HepG2 (cell line): ENCODE measurements around the gene MC2R. TPM values are rescaled to one million over a fixed set of nuclear protein-coding genes. Genes with fewer than 3 reads are reported as not detected.
A peak's percentile ranks its signal among the peaks of the same experiment; 100 is the strongest.

Experiments
- ATAC-seq: fragments of 200-7000 bp; cut with Tn5 transposase; 3 replicates; pipeline ENCODE4 v1.9.1; 2020; ENCODE audit warnings: mild to moderate bottlenecking, moderate library complexity
- BruUV-seq: library from RNA; stranded (reverse); fragments of 400-500 nt; replicated peaks from 2 replicates; lab custom pipeline; 2021; lab: Mats Ljungman, UMichigan
- CTCF ChIA-PET: fragments of 300-600 bp; formaldehyde crosslinking; extraction: SDS; loops from one replicate; lab custom pipeline; 2021; ENCODE audit warnings: low total read pairs, inconsistent platforms, low intra/inter-chr PET ratio; lab: Yijun Ruan, JAX
- POLR2A ChIA-PET: fragments of 350-600 bp; sonication (Branson Sonifier 250); formaldehyde crosslinking; loops from one replicate; lab custom pipeline; 2020; ENCODE audit warnings: antibody characterized with exemption, inconsistent platforms; lab: Yijun Ruan, JAX
- DNase-seq: peaks from one replicate; pipeline ENCODE4 v3.0.0-alpha.2; 2015; ENCODE audit warnings: low spot score
- FAIRE-seq: peaks from 3 replicates; lab custom pipeline; 2011; peaks lifted over from hg19 to GRCh38; lab: Jason Lieb, UNC
- H2AFZ ChIP-seq: one replicate; pipeline ENCODE4 v1.6.1; 2011; ENCODE audit warnings: low read length, inconsistent platforms
- H3K27ac ChIP-seq: fragments of 300-600 bp; 3 replicates; pipeline ENCODE4 v1.8.0; 2011; ENCODE audit warnings: mixed run types, mild to moderate bottlenecking, mixed read lengths, low read length, inconsistent platforms; ENCODE audit not compliant: insufficient read depth; ENCODE audit errors: extremely low read length
- H3K27me3 ChIP-seq, 2 experiments: fragments of 200-600 bp in 1 of 2; 2 replicates in 1 of 2; 3 replicates in 1 of 2; pipeline versions ENCODE4 v1.6.0 to v1.8.0; 2011; ENCODE audit warnings: low read length in 2 of 2, mild to moderate bottlenecking in 2 of 2, moderate library complexity in 2 of 2, inconsistent platforms in 1 of 2; ENCODE audit not compliant: insufficient read depth in 2 of 2, control insufficient read depth in 1 of 2
- H3K36me3 ChIP-seq, 2 experiments: fragments of 200-600 bp in 1 of 2; replicated peaks in 1 of 2; 2 replicates in 1 of 2; 3 replicates in 1 of 2; pipeline versions ENCODE4 v1.5.1 to v1.8.0; 2011; ENCODE audit warnings: low read length in 2 of 2, inconsistent platforms in 1 of 2; ENCODE audit not compliant: insufficient read depth in 2 of 2, control insufficient read depth in 1 of 2
- H3K4me1 ChIP-seq: 2 replicates; pipeline ENCODE4 v1.5.1; 2012; ENCODE audit warnings: low read length, inconsistent platforms; ENCODE audit not compliant: insufficient read depth
- H3K4me2 ChIP-seq: 2 replicates; pipeline ENCODE4 v1.6.0; 2011; ENCODE audit warnings: low read depth, low read length, inconsistent platforms
- H3K4me3 ChIP-seq, 3 experiments: fragments of 200-600 bp in 1 of 3; sonication (generic), shearing (Covaris generic) in 1 of 3; replicated peaks in 1 of 3; 2 replicates each; pipeline ENCODE4 v1.5.1; 2011 to 2016; ENCODE audit warnings: low read length in 3 of 3, inconsistent platforms in 2 of 3, low read depth in 2 of 3, mild to moderate bottlenecking in 2 of 3, control low read depth in 1 of 3, mixed read lengths in 1 of 3; ENCODE audit not compliant: insufficient read depth in 1 of 3
- H3K79me2 ChIP-seq: one replicate; pipeline ENCODE4 v1.6.1; 2011; ENCODE audit warnings: low read length, inconsistent platforms; ENCODE audit not compliant: insufficient read depth
- H3K9ac ChIP-seq: 2 replicates; pipeline ENCODE4 v1.6.0; 2011; ENCODE audit warnings: mild to moderate bottlenecking, low read depth, low read length, inconsistent platforms; ENCODE audit not compliant: insufficient read depth
- H3K9me3 ChIP-seq: 2 replicates; pipeline ENCODE4 v1.5.1; 2012; ENCODE audit warnings: mild to moderate bottlenecking, low read length
- H4K20me1 ChIP-seq: 2 replicates; pipeline ENCODE4 v1.6.0; 2011; ENCODE audit warnings: inconsistent platforms, mild to moderate bottlenecking, low read length, moderate library complexity; ENCODE audit not compliant: insufficient read depth
- AKNA ChIP-seq: sonication (generic); formaldehyde crosslinking; IDR thresholded peaks from 2 replicates; pipeline ENCODE4 v1.4.0; 2020; ENCODE audit warnings: missing genetic modification reagents, borderline replicate concordance
- ATAD3A ChIP-seq: sonication (generic); formaldehyde crosslinking; IDR thresholded peaks from 2 replicates; pipeline ENCODE4 v1.4.0; 2020; ENCODE audit warnings: missing genetic modification reagents
- ATF1 ChIP-seq: IDR thresholded peaks from 2 replicates; pipeline ENCODE4 v1.6.1; 2016; ENCODE audit warnings: mild to moderate bottlenecking, control low read depth
- FOXO4 ChIP-seq: sonication (generic); formaldehyde crosslinking; conservative IDR thresholded peaks from 2 replicates; pipeline ENCODE4 v1.8.1; 2023; ENCODE audit warnings: missing genetic modification reagents
- KDM5A ChIP-seq: fragments of 200-600 bp; sonication (generic); IDR thresholded peaks from 2 replicates; pipeline ENCODE4 v1.7.0; 2018; ENCODE audit warnings: antibody characterized with exemption, mild to moderate bottlenecking, low read length, borderline replicate concordance
- MIXL1 ChIP-seq: IDR thresholded peaks from 2 replicates; pipeline ENCODE4 v1.6.1; 2016
- NFE2L2 ChIP-seq: fragments of 150-350 bp; IDR thresholded peaks from 2 replicates; pipeline ENCODE4 v1.6.1; 2014; ENCODE audit warnings: low read length
- PHF5A ChIP-seq: IDR thresholded peaks from one replicate; pipeline ENCODE4 v1.6.1; 2018; ENCODE audit warnings: low read depth, missing genetic modification reagents; ENCODE audit not compliant: unreplicated experiment
- SRF ChIP-seq: IDR thresholded peaks from 2 replicates; pipeline ENCODE4 v1.6.1; 2011; ENCODE audit warnings: mild to moderate bottlenecking, low read depth, low read length, moderate library complexity
- YEATS4 ChIP-seq: sonication (generic); formaldehyde crosslinking; IDR thresholded peaks from 2 replicates; pipeline ENCODE4 v1.4.0; 2020; ENCODE audit warnings: missing genetic modification reagents, borderline replicate concordance
- ZNF142 ChIP-seq: sonication (generic); formaldehyde crosslinking; IDR thresholded peaks from 2 replicates; pipeline ENCODE4 v1.4.0; 2020; ENCODE audit warnings: missing genetic modification reagents
- ZNF629 ChIP-seq: sonication (generic); formaldehyde crosslinking; conservative IDR thresholded peaks from 2 replicates; pipeline ENCODE4 v1.5.0; 2020; ENCODE audit warnings: missing genetic modification reagents
- ZNF782 ChIP-seq: sonication (generic); formaldehyde crosslinking; IDR thresholded peaks from 2 replicates; pipeline ENCODE4 v1.4.0; 2020; ENCODE audit warnings: missing genetic modification reagents, mild to moderate bottlenecking, borderline replicate concordance
- WGBS: methylation state at CpG from one replicate; pipeline ENCODE4 v1.1.6; 2017; ENCODE audit warnings: low lambda C conversion rate; 5-methylcytosine and 5-hydroxymethylcytosine counted together
- in situ Hi-C: cut with HindIII; loops from 2 replicates; pipeline ENCODE4 v1.10.0; 2017; ENCODE audit warnings: low pct_unique_long_range_greater_than_20kb; ENCODE audit not compliant: extremely low pct_ligation_motif_present
- intact Hi-C: fragments of 100-400 bp; cut with micrococcal nuclease; formaldehyde crosslinking; loops from one replicate; pipeline ENCODE4 v1.10.0; 2022; ENCODE audit not compliant: unreplicated experiment
- polyA plus RNA-seq, 8 experiments: library from polyadenylated mRNA; depleted of rRNA in 3 of 8; stranded (reverse) in 7 of 8; unstranded in 1 of 8; fragments of >200 nt; fragmentation: Illumina TruSeq in 4 of 8; extraction: Trizol in 4 of 8; gene quantifications; 2 replicates each; pipeline versions ENCODE4 v1.2.1 to v1.2.3, GENCODE V29; 2011 to 2016; ENCODE audit warnings: low read depth in 4 of 8, missing spikeins in 1 of 8, mixed read lengths in 1 of 8; ENCODE audit not compliant: insufficient read depth in 1 of 8
- total RNA-seq, 5 experiments: library from RNA; depleted of rRNA; stranded (reverse); fragments of >200 nt; fragmentation: Illumina TruSeq; extraction: Trizol; gene quantifications; 2 replicates each; pipeline ENCODE4 v1.2.3, GENCODE V29; 2016; ENCODE audit warnings: low read depth in 1 of 5

MC2R gene
- total and polyA plus RNA-seq, 2 of the 13 experiments (the other 11 are each of a cell fraction or from before 2014, with no cell fraction given), result not detected

DNA sequence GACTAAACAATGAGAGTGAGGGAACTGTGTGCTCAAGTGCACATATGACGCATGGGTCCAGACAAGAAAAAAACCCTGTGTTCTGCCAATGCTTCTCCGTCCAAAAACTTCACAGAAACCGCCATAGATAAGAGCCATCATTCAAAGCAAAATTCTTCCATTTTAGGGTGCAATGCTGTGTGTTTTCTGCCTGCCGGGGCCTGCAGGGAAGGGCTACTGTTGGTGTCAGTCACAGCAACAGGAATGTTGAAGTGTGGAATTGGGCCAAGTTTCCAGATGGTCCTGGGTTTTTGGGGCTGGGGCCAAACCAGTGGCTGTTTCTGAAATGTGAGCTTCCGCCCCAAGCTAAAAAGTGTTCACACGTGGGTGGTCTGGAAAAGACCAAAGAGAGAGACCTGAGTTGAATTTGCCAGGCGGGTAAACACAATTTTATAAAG lies 677 bp upstream of the MC2R start:
- no peak overlapping the region for H3K27ac ChIP-seq
- CTCF ChIA-PET, result no interaction called here
- H3K4me1 ChIP-seq, result peaks cover 8% of the 10 kb centered on the region
- H3K27me3 ChIP-seq, result peaks cover 5 to 52% of the 10 kb centered on the region in 2 experiments; a peak in 3 of 5 replicates
- H3K79me2 ChIP-seq, result no peaks in the 10 kb centered on the region
- POLR2A ChIA-PET, result no interaction called here
- no peaks in the 10 kb centered on the region for H4K20me1 ChIP-seq
- in situ Hi-C loops, result no loop called here
- H3K4me2 ChIP-seq, result no peak overlapping the region
- no peak overlapping the region for H2AFZ ChIP-seq
- no peak for ATAC-seq
- H3K9me3 ChIP-seq, result no peaks in the 10 kb centered on the region
- no TSS peak for BruUV-seq
- no peaks in the 10 kb centered on the region for H3K36me3 ChIP-seq
- intact Hi-C loops, result no loop called here
- no peak overlapping the region for H3K9ac ChIP-seq
- H3K4me3 ChIP-seq, result no peak overlapping the region
- no peak for FAIRE-seq
- peak; percentile 24 for DNase-seq
- WGBS, result 17% methylated on average over 7 of the region's 7 CpGs
- TF ChIP-seq MIXL1 (no peak), ATF1 (CRISPR knock-in tag) (no peak), NFE2L2 (no peak), ZNF629 (CRISPR knock-in tag) (no peak), KDM5A (no peak), YEATS4 (CRISPR knock-in tag) (no peak), ATAD3A (CRISPR knock-in tag) (no peak), ZNF142 (CRISPR knock-in tag) (no peak), FOXO4 (no peak), PHF5A (CRISPR knock-in tag) (no peak), SRF (no peak), AKNA (CRISPR knock-in tag) (no peak), ZNF782 (CRISPR knock-in tag) (no peak)
